ENCODE measurements around the gene PTPN7. TPM values are rescaled to one million over a fixed set of nuclear protein-coding genes. Genes with fewer than 3 reads are reported as not detected.
"Not testable (repeated sequence)": the region's sequence is repeated elsewhere in the genome, so short reads cannot be mapped to it uniquely, and the experiment has no call there.

The PTPN7 gene
- total RNA-seq, 1 donor from 2014 or later = 1.3 TPM

GRCh38 chr1:202148391-202148790 is 12.0 kb downstream of the PTPN7 start:
- Mint-ChIP-seq H3K27me3 (ENCODE audit: unreplicated experiment) (peaks cover 16% of the 10 kb centered on the region), H3K4me1 (ENCODE audit: unreplicated experiment) (peaks cover 7% of the 10 kb centered on the region), H3K9me3 (ENCODE audit: unreplicated experiment) (no peaks in the 10 kb centered on the region), H3K27ac (ENCODE audit: unreplicated experiment) (no peak overlapping the region), H3K36me3 (ENCODE audit: low read depth, unreplicated experiment) (peaks cover 8% of the 10 kb centered on the region), H3K4me3 (ENCODE audit: unreplicated experiment) (no peak overlapping the region)
- DNase-seq (ENCODE audit: low spot score) = no peak
- no peak for TF ChIP-seq CTCF (IDR thresholded peaks at IDR 0.05; ENCODE audit: unreplicated experiment)

- H3K4me3 Mint-ChIP-seq (ENCODE audit: unreplicated experiment) = no peak overlapping the region
- TF ChIP-seq CTCF (IDR thresholded peaks at IDR 0.05; ENCODE audit: unreplicated experiment) = no peak
- no peaks in the 10 kb centered on the region for H3K9me3 Mint-ChIP-seq (ENCODE audit: unreplicated experiment)
- H3K27me3 Mint-ChIP-seq (ENCODE audit: unreplicated experiment) = peaks cover 20% of the 10 kb centered on the region
- H3K36me3 Mint-ChIP-seq (ENCODE audit: low read depth, unreplicated experiment) = peaks cover 8% of the 10 kb centered on the region
- no peak overlapping the region for H3K27ac Mint-ChIP-seq (ENCODE audit: unreplicated experiment)
- no peak for DNase-seq (ENCODE audit: low spot score)
- peaks cover 9% of the 10 kb centered on the region for H3K4me1 Mint-ChIP-seq (ENCODE audit: unreplicated experiment)
Observed at GRCh38 chr1:202146993-202147392, 13.4 kb downstream of the PTPN7 start.

- DNase-seq (ENCODE audit: low spot score) = no peak
- H3K4me3 Mint-ChIP-seq (ENCODE audit: unreplicated experiment) = no peak overlapping the region
- peaks cover 8% of the 10 kb centered on the region for H3K36me3 Mint-ChIP-seq (ENCODE audit: low read depth, unreplicated experiment)
- H3K27ac Mint-ChIP-seq (ENCODE audit: unreplicated experiment) = no peak overlapping the region
- H3K9me3 Mint-ChIP-seq (ENCODE audit: unreplicated experiment) = no peaks in the 10 kb centered on the region
- no peak for TF ChIP-seq CTCF (IDR thresholded peaks at IDR 0.05; ENCODE audit: unreplicated experiment)
- H3K4me1 Mint-ChIP-seq (ENCODE audit: unreplicated experiment) = peaks cover 9% of the 10 kb centered on the region
- H3K27me3 Mint-ChIP-seq (ENCODE audit: unreplicated experiment) = peaks cover 20% of the 10 kb centered on the region
Observed at GRCh38 chr1:202146279-202146678, 14.1 kb downstream of the PTPN7 start.

- H3K27me3 Mint-ChIP-seq (ENCODE audit: unreplicated experiment) = peaks cover 20% of the 10 kb centered on the region
- peak overlapping the region; percentile 85 for H3K4me3 Mint-ChIP-seq (ENCODE audit: unreplicated experiment)
- not testable (repeated sequence) for H3K9me3 Mint-ChIP-seq (ENCODE audit: unreplicated experiment); H3K27ac Mint-ChIP-seq (ENCODE audit: unreplicated experiment); DNase-seq (ENCODE audit: low spot score); H3K36me3 Mint-ChIP-seq (ENCODE audit: low read depth, unreplicated experiment); H3K4me1 Mint-ChIP-seq (ENCODE audit: unreplicated experiment)
Observed at GRCh38 chr1:202145744-202146140, 14.7 kb downstream of the PTPN7 start.

- peaks cover 9% of the 10 kb centered on the region for H3K4me1 Mint-ChIP-seq (ENCODE audit: unreplicated experiment)
Observed at GRCh38 chr1:202145068-202145743, 15.2 kb downstream of the PTPN7 start.

More at GRCh38 chr1:202145068-202145743, 15.2 kb downstream of the PTPN7 start:
- Mint-ChIP-seq H3K4me3 (ENCODE audit: unreplicated experiment) (peak overlapping the region; percentile 85), H3K9me3 (ENCODE audit: unreplicated experiment) (no peaks in the 10 kb centered on the region), H3K27ac (ENCODE audit: unreplicated experiment) (peak overlapping the region; percentile 59), H3K27me3 (ENCODE audit: unreplicated experiment) (peaks cover 20% of the 10 kb centered on the region), H3K36me3 (ENCODE audit: low read depth, unreplicated experiment) (peaks cover 3% of the 10 kb centered on the region)
- DNase-seq (ENCODE audit: low spot score) = no peak
- TF ChIP-seq CTCF (IDR thresholded peaks at IDR 0.05; ENCODE audit: unreplicated experiment) = no peak
